HepG2 (cell line): ENCODE measurements around the gene C2orf15. TPM values are rescaled to one million over a fixed set of nuclear protein-coding genes. Genes with fewer than 3 reads are reported as not detected.
A peak's percentile ranks its signal among the peaks of the same experiment; 100 is the strongest.

Experiments used
- ATAC-seq: fragments of 200-7000 bp; cut with Tn5 transposase; 3 replicates; pipeline ENCODE4 v1.9.1; 2020; ENCODE audit warnings: mild to moderate bottlenecking, moderate library complexity
- BruUV-seq: library from RNA; stranded (reverse); fragments of 400-500 nt; replicated peaks from 2 replicates; lab custom pipeline; 2021; lab: Mats Ljungman, UMichigan
- CTCF ChIA-PET: fragments of 300-600 bp; formaldehyde crosslinking; extraction: SDS; loops from one replicate; lab custom pipeline; 2021; ENCODE audit warnings: low total read pairs, inconsistent platforms, low intra/inter-chr PET ratio; lab: Yijun Ruan, JAX
- POLR2A ChIA-PET: fragments of 350-600 bp; sonication (Branson Sonifier 250); formaldehyde crosslinking; loops from one replicate; lab custom pipeline; 2020; ENCODE audit warnings: antibody characterized with exemption, inconsistent platforms; lab: Yijun Ruan, JAX
- DNase-seq: peaks from one replicate; pipeline ENCODE4 v3.0.0-alpha.2; 2015; ENCODE audit warnings: low spot score
- FAIRE-seq: peaks from 3 replicates; lab custom pipeline; 2011; peaks lifted over from hg19 to GRCh38; lab: Jason Lieb, UNC
- H2AFZ ChIP-seq: one replicate; pipeline ENCODE4 v1.6.1; 2011; ENCODE audit warnings: low read length, inconsistent platforms
- H3K27ac ChIP-seq: fragments of 300-600 bp; 3 replicates; pipeline ENCODE4 v1.8.0; 2011; ENCODE audit warnings: mixed run types, mild to moderate bottlenecking, mixed read lengths, low read length, inconsistent platforms; ENCODE audit not compliant: insufficient read depth; ENCODE audit errors: extremely low read length
- H3K27me3 ChIP-seq, 2 experiments: fragments of 200-600 bp in 1 of 2; 2 replicates in 1 of 2; 3 replicates in 1 of 2; pipeline versions ENCODE4 v1.6.0 to v1.8.0; 2011; ENCODE audit warnings: low read length in 2 of 2, mild to moderate bottlenecking in 2 of 2, moderate library complexity in 2 of 2, inconsistent platforms in 1 of 2; ENCODE audit not compliant: insufficient read depth in 2 of 2, control insufficient read depth in 1 of 2
- H3K36me3 ChIP-seq, 2 experiments: fragments of 200-600 bp in 1 of 2; replicated peaks in 1 of 2; 2 replicates in 1 of 2; 3 replicates in 1 of 2; pipeline versions ENCODE4 v1.5.1 to v1.8.0; 2011; ENCODE audit warnings: low read length in 2 of 2, inconsistent platforms in 1 of 2; ENCODE audit not compliant: insufficient read depth in 2 of 2, control insufficient read depth in 1 of 2
- H3K4me1 ChIP-seq: 2 replicates; pipeline ENCODE4 v1.5.1; 2012; ENCODE audit warnings: low read length, inconsistent platforms; ENCODE audit not compliant: insufficient read depth
- H3K4me2 ChIP-seq: 2 replicates; pipeline ENCODE4 v1.6.0; 2011; ENCODE audit warnings: low read depth, low read length, inconsistent platforms
- H3K4me3 ChIP-seq, 3 experiments: fragments of 200-600 bp in 1 of 3; sonication (generic), shearing (Covaris generic) in 1 of 3; replicated peaks in 1 of 3; 2 replicates each; pipeline ENCODE4 v1.5.1; 2011 to 2016; ENCODE audit warnings: low read length in 3 of 3, inconsistent platforms in 2 of 3, low read depth in 2 of 3, mild to moderate bottlenecking in 2 of 3, control low read depth in 1 of 3, mixed read lengths in 1 of 3; ENCODE audit not compliant: insufficient read depth in 1 of 3
- H3K79me2 ChIP-seq: one replicate; pipeline ENCODE4 v1.6.1; 2011; ENCODE audit warnings: low read length, inconsistent platforms; ENCODE audit not compliant: insufficient read depth
- H3K9ac ChIP-seq: 2 replicates; pipeline ENCODE4 v1.6.0; 2011; ENCODE audit warnings: mild to moderate bottlenecking, low read depth, low read length, inconsistent platforms; ENCODE audit not compliant: insufficient read depth
- H3K9me3 ChIP-seq: 2 replicates; pipeline ENCODE4 v1.5.1; 2012; ENCODE audit warnings: mild to moderate bottlenecking, low read length
- H4K20me1 ChIP-seq: 2 replicates; pipeline ENCODE4 v1.6.0; 2011; ENCODE audit warnings: inconsistent platforms, mild to moderate bottlenecking, low read length, moderate library complexity; ENCODE audit not compliant: insufficient read depth
- ARNTL ChIP-seq: sonication (generic); formaldehyde crosslinking; IDR thresholded peaks from 2 replicates; pipeline ENCODE4 v1.4.0; 2020; ENCODE audit warnings: mild to moderate bottlenecking, missing genetic modification reagents
- ATF5 ChIP-seq: sonication (generic); formaldehyde crosslinking; IDR thresholded peaks from 2 replicates; pipeline ENCODE4 v1.4.0; 2020; ENCODE audit warnings: mild to moderate bottlenecking, low read depth, missing genetic modification reagents
- CSRNP1 ChIP-seq: sonication (generic); formaldehyde crosslinking; IDR thresholded peaks from 2 replicates; pipeline ENCODE4 v1.8.1; 2023; ENCODE audit warnings: mild to moderate bottlenecking, missing genetic modification reagents
- LCORL ChIP-seq, 2 experiments: fragments of 450-650 bp in 1 of 2; sonication (generic) in 1 of 2; formaldehyde crosslinking in 1 of 2; IDR thresholded peaks; 2 replicates each; pipeline versions ENCODE4 v1.5.0 to v1.6.1; 2017 to 2020; ENCODE audit warnings: antibody characterized with exemption in 1 of 2, missing genetic modification reagents in 1 of 2
- NRL ChIP-seq: sonication (generic); formaldehyde crosslinking; IDR thresholded peaks from 2 replicates; pipeline ENCODE4 v1.5.0; 2020; ENCODE audit warnings: missing genetic modification reagents, mild to moderate bottlenecking, moderate library complexity, borderline replicate concordance
- SNAPC2 ChIP-seq: sonication (generic); formaldehyde crosslinking; IDR thresholded peaks from 2 replicates; pipeline ENCODE4 v1.8.1; 2022; ENCODE audit warnings: mild to moderate bottlenecking, missing genetic modification reagents
- SSRP1 ChIP-seq: IDR thresholded peaks from 2 replicates; pipeline ENCODE4 v1.6.1; 2016; ENCODE audit warnings: control low read depth
- TAF1 ChIP-seq: sonication (generic); formaldehyde crosslinking; IDR thresholded peaks from 2 replicates; pipeline ENCODE4 v1.4.0; 2020; ENCODE audit warnings: missing genetic modification reagents
- TEAD2 ChIP-seq: sonication (generic); formaldehyde crosslinking; IDR thresholded peaks from 2 replicates; pipeline ENCODE4 v1.9.0; 2021; ENCODE audit warnings: missing genetic modification reagents
- ZBTB3 ChIP-seq: sonication (generic); formaldehyde crosslinking; IDR thresholded peaks from 2 replicates; pipeline ENCODE4 v1.4.0; 2020; ENCODE audit warnings: low read depth, mild to moderate bottlenecking, moderate library complexity, missing genetic modification reagents, borderline replicate concordance
- ZFX ChIP-seq: sonication (generic); formaldehyde crosslinking; IDR thresholded peaks from 2 replicates; pipeline ENCODE4 v1.4.0; 2020; ENCODE audit warnings: mild to moderate bottlenecking, low read depth, missing genetic modification reagents, moderate library complexity
- ZNF253 ChIP-seq: sonication (generic); formaldehyde crosslinking; IDR thresholded peaks from 2 replicates; pipeline ENCODE4 v1.8.0; 2022; ENCODE audit warnings: mild to moderate bottlenecking, missing genetic modification reagents, borderline replicate concordance
- ZNF256 ChIP-seq: sonication (generic); formaldehyde crosslinking; conservative IDR thresholded peaks from 2 replicates; pipeline ENCODE4 v1.4.0; 2020; ENCODE audit warnings: missing genetic modification reagents
- ZNF274 ChIP-seq: sonication (generic); formaldehyde crosslinking; IDR thresholded peaks from 2 replicates; pipeline ENCODE4 v1.5.1; 2020; ENCODE audit warnings: mild to moderate bottlenecking, missing genetic modification reagents
- ZNF296 ChIP-seq: sonication (generic); formaldehyde crosslinking; conservative IDR thresholded peaks from 2 replicates; pipeline ENCODE4 v1.5.0; 2020; ENCODE audit warnings: mild to moderate bottlenecking, missing genetic modification reagents
- ZNF891 ChIP-seq: sonication (generic); formaldehyde crosslinking; IDR thresholded peaks from 2 replicates; pipeline ENCODE4 v1.5.0; 2020; ENCODE audit warnings: mild to moderate bottlenecking, missing genetic modification reagents
- WGBS: methylation state at CpG from one replicate; pipeline ENCODE4 v1.1.6; 2017; ENCODE audit warnings: low lambda C conversion rate; 5-methylcytosine and 5-hydroxymethylcytosine counted together
- in situ Hi-C: cut with HindIII; loops from 2 replicates; pipeline ENCODE4 v1.10.0; 2017; ENCODE audit warnings: low pct_unique_long_range_greater_than_20kb; ENCODE audit not compliant: extremely low pct_ligation_motif_present
- intact Hi-C: fragments of 100-400 bp; cut with micrococcal nuclease; formaldehyde crosslinking; loops from one replicate; pipeline ENCODE4 v1.10.0; 2022; ENCODE audit not compliant: unreplicated experiment
- polyA plus RNA-seq, 8 experiments: library from polyadenylated mRNA; depleted of rRNA in 3 of 8; stranded (reverse) in 7 of 8; unstranded in 1 of 8; fragments of >200 nt; fragmentation: Illumina TruSeq in 4 of 8; extraction: Trizol in 4 of 8; gene quantifications; 2 replicates each; pipeline versions ENCODE4 v1.2.1 to v1.2.3, GENCODE V29; 2011 to 2016; ENCODE audit warnings: low read depth in 4 of 8, missing spikeins in 1 of 8, mixed read lengths in 1 of 8; ENCODE audit not compliant: insufficient read depth in 1 of 8
- total RNA-seq, 5 experiments: library from RNA; depleted of rRNA; stranded (reverse); fragments of >200 nt; fragmentation: Illumina TruSeq; extraction: Trizol; gene quantifications; 2 replicates each; pipeline ENCODE4 v1.2.3, GENCODE V29; 2016; ENCODE audit warnings: low read depth in 1 of 5
- TF ChIP-seq, protein P1 (sequence below): sonication (generic); formaldehyde crosslinking; IDR thresholded peaks from 2 replicates; pipeline ENCODE4 v1.4.0; 2020; ENCODE audit warnings: missing genetic modification reagents
- TF ChIP-seq, protein P2 (sequence below): sonication (generic); formaldehyde crosslinking; IDR thresholded peaks from 2 replicates; pipeline ENCODE4 v1.9.0; 2022; ENCODE audit warnings: missing genetic modification reagents, mild to moderate bottlenecking, borderline replicate concordance

The C2orf15 gene
- total and polyA plus RNA-seq, 2 of the 13 experiments (the other 11 are each of a cell fraction or from before 2014, with no cell fraction given): 5.5 to 8.3 TPM

GRCh38 chr2:99140860-99141109 lies 722 bp upstream of the C2orf15 start:
- Histone ChIP-seq H3K9me3 (no peaks in the 10 kb centered on the region), H3K36me3 (no peaks in the 10 kb centered on the region), H3K4me1 (peaks cover 28% of the 10 kb centered on the region), H4K20me1 (no peaks in the 10 kb centered on the region), H3K9ac (peak overlapping the region; percentile 76), H3K4me3 (peak overlapping the region; percentile 75 to 92 (median 85)), H3K27ac (peak overlapping the region; percentile 74), H3K79me2 (peaks cover 9% of the 10 kb centered on the region), H3K4me2 (peak overlapping the region; percentile 95), H3K27me3 (no peaks in the 10 kb centered on the region), H2AFZ (peak overlapping the region; percentile 78)
- ATAC-seq: peak; percentile 69
- 1% methylated on average over 9 of the region's 21 CpGs for WGBS
- no TSS peak for BruUV-seq
- POLR2A ChIA-PET: interaction anchor here (0.8 to 3.0 kb wide), 16 partner anchors 13 to 1477 kb away, joined by 3 to 140 read pairs (median 4); partner anchors contain the start of genes COA5, EIF5B, LIPT1 and MGAT4A
- DNase-seq: no peak
- CTCF ChIA-PET: no interaction called here
- in situ Hi-C loops: no loop called here
- FAIRE-seq: no peak
- intact Hi-C loops: loop anchor here (1.0 to 5.0 kb wide), 4 partner anchors 14 to 352 kb away; partner anchors contain the start of genes EIF5B, LIPT1, REV1 and TSGA10
- no peak for TF ChIP-seq ZBTB3 (CRISPR knock-in tag)
- peak; percentile 88; the same call in 1 of the 2 replicates for TF ChIP-seq ZNF256 (CRISPR knock-in tag)
- peak; percentile 94; the same call in 1 of the 2 replicates for TF ChIP-seq CSRNP1 (CRISPR knock-in tag)
- peak; percentile 42 for TF ChIP-seq ARNTL
- TF ChIP-seq SNAPC2 (CRISPR knock-in tag): no peak; the same call in 1 of the 2 replicates
- TF ChIP-seq, protein P1, sequence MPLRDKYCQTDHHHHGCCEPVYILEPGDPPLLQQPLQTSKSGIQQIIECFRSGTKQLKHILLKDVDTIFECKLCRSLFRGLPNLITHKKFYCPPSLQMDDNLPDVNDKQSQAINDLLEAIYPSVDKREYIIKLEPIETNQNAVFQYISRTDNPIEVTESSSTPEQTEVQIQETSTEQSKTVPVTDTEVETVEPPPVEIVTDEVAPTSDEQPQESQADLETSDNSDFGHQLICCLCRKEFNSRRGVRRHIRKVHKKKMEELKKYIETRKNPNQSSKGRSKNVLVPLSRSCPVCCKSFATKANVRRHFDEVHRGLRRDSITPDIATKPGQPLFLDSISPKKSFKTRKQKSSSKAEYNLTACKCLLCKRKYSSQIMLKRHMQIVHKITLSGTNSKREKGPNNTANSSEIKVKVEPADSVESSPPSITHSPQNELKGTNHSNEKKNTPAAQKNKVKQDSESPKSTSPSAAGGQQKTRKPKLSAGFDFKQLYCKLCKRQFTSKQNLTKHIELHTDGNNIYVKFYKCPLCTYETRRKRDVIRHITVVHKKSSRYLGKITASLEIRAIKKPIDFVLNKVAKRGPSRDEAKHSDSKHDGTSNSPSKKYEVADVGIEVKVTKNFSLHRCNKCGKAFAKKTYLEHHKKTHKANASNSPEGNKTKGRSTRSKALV (CRISPR knock-in tag): peak; percentile 65; the same call in 1 of the 2 replicates
- TF ChIP-seq TEAD2 (CRISPR knock-in tag): 0 out of 2 replicates have a peak, but pooled peaks have one; percentile 40
- TF ChIP-seq ZNF296 (CRISPR knock-in tag): peak; percentile 95
- TF ChIP-seq TAF1 (CRISPR knock-in tag): peak; percentile 93
- peak; percentile 96; the same call in 1 of the 2 replicates for TF ChIP-seq ZNF891 (CRISPR knock-in tag)
- no peak for TF ChIP-seq LCORL (IDR thresholded peaks at IDR 0.05)
- peak; percentile 54 for TF ChIP-seq LCORL (CRISPR knock-in tag; IDR thresholded peaks at IDR 0.05)
- TF ChIP-seq ZFX: peak; percentile 76; the same call in 1 of the 2 replicates
- peak; percentile 12; the same call in 1 of the 2 replicates for TF ChIP-seq ATF5 (CRISPR knock-in tag)
- TF ChIP-seq ZNF253 (CRISPR knock-in tag): peak; percentile 80; the same call in 1 of the 2 replicates
- TF ChIP-seq NRL: peak; percentile 91; the same call in 1 of the 2 replicates
- no peak for TF ChIP-seq SSRP1
- TF ChIP-seq, protein P2, sequence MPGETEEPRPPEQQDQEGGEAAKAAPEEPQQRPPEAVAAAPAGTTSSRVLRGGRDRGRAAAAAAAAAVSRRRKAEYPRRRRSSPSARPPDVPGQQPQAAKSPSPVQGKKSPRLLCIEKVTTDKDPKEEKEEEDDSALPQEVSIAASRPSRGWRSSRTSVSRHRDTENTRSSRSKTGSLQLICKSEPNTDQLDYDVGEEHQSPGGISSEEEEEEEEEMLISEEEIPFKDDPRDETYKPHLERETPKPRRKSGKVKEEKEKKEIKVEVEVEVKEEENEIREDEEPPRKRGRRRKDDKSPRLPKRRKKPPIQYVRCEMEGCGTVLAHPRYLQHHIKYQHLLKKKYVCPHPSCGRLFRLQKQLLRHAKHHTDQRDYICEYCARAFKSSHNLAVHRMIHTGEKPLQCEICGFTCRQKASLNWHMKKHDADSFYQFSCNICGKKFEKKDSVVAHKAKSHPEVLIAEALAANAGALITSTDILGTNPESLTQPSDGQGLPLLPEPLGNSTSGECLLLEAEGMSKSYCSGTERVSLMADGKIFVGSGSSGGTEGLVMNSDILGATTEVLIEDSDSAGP (CRISPR knock-in tag): no peak
- TF ChIP-seq ZNF274 (CRISPR knock-in tag): peak; percentile 86; the same call in 1 of the 2 replicates
